DND-41 (cell line): Measurements from ENCODE around the gene TMEM132C.

Experiments
- ATAC-seq: fragments of 200-7000 bp; cut with Tn5 transposase; 3 replicates; pipeline ENCODE4 v1.9.1; 2021; ENCODE audit warnings: low read depth; ENCODE audit not compliant: insufficient read depth
- DNase-seq: peaks from one replicate; pipeline ENCODE4 v3.0.0-alpha.2; 2020
- H2AFZ ChIP-seq: 2 replicates; pipeline ENCODE4 v1.6.0; 2012; ENCODE audit warnings: low read depth, low read length
- H3K27ac ChIP-seq: 2 replicates; pipeline ENCODE4 v1.5.1; 2012; ENCODE audit warnings: low read length, inconsistent platforms
- H3K27me3 ChIP-seq: fragments of 200-600 bp; sonication (generic); 2 replicates; pipeline ENCODE4 v1.6.0; 2012; ENCODE audit warnings: low read length, mild to moderate bottlenecking, inconsistent platforms; ENCODE audit not compliant: insufficient read depth, poor library complexity
- H3K36me3 ChIP-seq: 2 replicates; pipeline ENCODE4 v1.5.1; 2012; ENCODE audit warnings: low read length, inconsistent platforms; ENCODE audit not compliant: insufficient read depth
- H3K4me1 ChIP-seq: 2 replicates; pipeline ENCODE4 v1.5.1; 2012; ENCODE audit warnings: mild to moderate bottlenecking, low read length; ENCODE audit not compliant: insufficient read depth
- H3K4me2 ChIP-seq: 2 replicates; pipeline ENCODE4 v1.6.0; 2012; ENCODE audit warnings: mild to moderate bottlenecking, moderate library complexity, low read length, inconsistent platforms; ENCODE audit not compliant: insufficient read depth
- H3K4me3 ChIP-seq, 2 experiments: fragments of 200-600 bp in 1 of 2; shearing (Covaris generic) in 1 of 2; 2 replicates each; pipeline ENCODE4 v1.5.1; 2012 to 2016; ENCODE audit warnings: inconsistent platforms in 2 of 2, low read length in 2 of 2, mild to moderate bottlenecking in 2 of 2, low read depth in 1 of 2, moderate library complexity in 1 of 2
- H3K79me2 ChIP-seq: 2 replicates; pipeline ENCODE4 v1.6.0; 2012; ENCODE audit warnings: low read length, inconsistent platforms; ENCODE audit not compliant: insufficient read depth
- H3K9ac ChIP-seq: 2 replicates; pipeline ENCODE4 v1.6.0; 2012; ENCODE audit warnings: low read depth, mild to moderate bottlenecking, inconsistent platforms, low read length, moderate library complexity
- H3K9me3 ChIP-seq: 2 replicates; pipeline ENCODE4 v1.5.1; 2012; ENCODE audit warnings: low read length, moderate library complexity, mild to moderate bottlenecking, inconsistent platforms; ENCODE audit not compliant: insufficient read depth, severe bottlenecking
- H4K20me1 ChIP-seq: 2 replicates; pipeline ENCODE4 v1.6.0; 2012; ENCODE audit warnings: low read length; ENCODE audit not compliant: insufficient read depth
- EZH2 ChIP-seq: IDR thresholded peaks from 3 replicates; pipeline ENCODE4 v1.6.1; 2012; ENCODE audit warnings: borderline replicate concordance, low read depth, mild to moderate bottlenecking, moderate library complexity, low read length, inconsistent platforms; ENCODE audit not compliant: severe bottlenecking
- TF ChIP-seq, protein P1 (sequence below): IDR thresholded peaks from 2 replicates; pipeline ENCODE4 v1.5.1; 2012; ENCODE audit warnings: borderline replicate concordance, low read length, moderate library complexity, mild to moderate bottlenecking; ENCODE audit not compliant: poor library complexity, severe bottlenecking; ENCODE audit errors: extremely low read depth

Gene TMEM132C

DNA sequence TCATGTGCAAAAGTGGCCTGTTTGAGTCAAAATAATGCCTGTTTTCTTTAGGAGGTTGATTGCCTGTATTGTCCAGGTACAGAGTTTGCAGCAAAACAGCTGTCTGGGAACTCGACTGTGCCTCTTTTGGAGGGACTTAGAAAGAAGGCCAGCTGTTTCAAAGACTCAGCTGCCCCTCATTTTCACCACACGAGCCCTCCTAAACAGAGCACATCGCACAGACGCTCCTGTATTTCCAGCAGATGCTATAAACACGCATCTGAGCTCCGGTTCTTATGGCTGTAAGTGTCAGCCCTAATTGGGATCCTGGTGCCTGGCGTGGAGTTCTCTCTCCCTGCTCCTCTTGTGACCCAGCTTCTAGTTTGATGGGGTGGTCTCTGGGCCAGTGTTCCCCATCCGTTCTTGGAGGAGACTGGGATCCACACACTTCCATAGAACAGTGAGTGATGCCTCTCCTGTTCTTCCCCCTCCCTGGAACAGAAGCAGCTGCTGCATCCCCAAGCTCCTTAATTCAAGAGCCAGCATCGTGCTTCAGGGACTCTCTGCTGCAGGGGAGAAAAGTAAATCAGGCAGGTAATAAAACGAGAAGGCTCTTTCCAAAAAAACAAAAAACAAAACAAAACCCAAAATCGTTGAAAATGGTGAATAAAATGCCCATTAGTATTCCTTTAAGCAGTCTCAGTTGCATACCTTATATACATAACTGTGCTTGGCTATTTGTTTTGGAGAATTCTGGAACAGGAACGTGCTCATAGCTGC, 287.8 kb downstream of the TMEM132C start:
- Histone ChIP-seq H4K20me1 (no peaks in the 10 kb centered on the region), H3K4me2 (no peak overlapping the region), H3K79me2 (no peaks in the 10 kb centered on the region), H3K36me3 (no peaks in the 10 kb centered on the region), H3K4me1 (no peaks in the 10 kb centered on the region), H2AFZ (no peak overlapping the region), H3K4me3 (no peak overlapping the region), H3K27me3 (no peaks in the 10 kb centered on the region), H3K9me3 (no peaks in the 10 kb centered on the region), H3K27ac (no peak overlapping the region), H3K9ac (no peak overlapping the region)
- no peak for ATAC-seq
- DNase-seq, result no peak
- TF ChIP-seq, protein P1, sequence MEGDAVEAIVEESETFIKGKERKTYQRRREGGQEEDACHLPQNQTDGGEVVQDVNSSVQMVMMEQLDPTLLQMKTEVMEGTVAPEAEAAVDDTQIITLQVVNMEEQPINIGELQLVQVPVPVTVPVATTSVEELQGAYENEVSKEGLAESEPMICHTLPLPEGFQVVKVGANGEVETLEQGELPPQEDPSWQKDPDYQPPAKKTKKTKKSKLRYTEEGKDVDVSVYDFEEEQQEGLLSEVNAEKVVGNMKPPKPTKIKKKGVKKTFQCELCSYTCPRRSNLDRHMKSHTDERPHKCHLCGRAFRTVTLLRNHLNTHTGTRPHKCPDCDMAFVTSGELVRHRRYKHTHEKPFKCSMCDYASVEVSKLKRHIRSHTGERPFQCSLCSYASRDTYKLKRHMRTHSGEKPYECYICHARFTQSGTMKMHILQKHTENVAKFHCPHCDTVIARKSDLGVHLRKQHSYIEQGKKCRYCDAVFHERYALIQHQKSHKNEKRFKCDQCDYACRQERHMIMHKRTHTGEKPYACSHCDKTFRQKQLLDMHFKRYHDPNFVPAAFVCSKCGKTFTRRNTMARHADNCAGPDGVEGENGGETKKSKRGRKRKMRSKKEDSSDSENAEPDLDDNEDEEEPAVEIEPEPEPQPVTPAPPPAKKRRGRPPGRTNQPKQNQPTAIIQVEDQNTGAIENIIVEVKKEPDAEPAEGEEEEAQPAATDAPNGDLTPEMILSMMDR, result no peak
- TF ChIP-seq EZH2, result no peak

DNA sequence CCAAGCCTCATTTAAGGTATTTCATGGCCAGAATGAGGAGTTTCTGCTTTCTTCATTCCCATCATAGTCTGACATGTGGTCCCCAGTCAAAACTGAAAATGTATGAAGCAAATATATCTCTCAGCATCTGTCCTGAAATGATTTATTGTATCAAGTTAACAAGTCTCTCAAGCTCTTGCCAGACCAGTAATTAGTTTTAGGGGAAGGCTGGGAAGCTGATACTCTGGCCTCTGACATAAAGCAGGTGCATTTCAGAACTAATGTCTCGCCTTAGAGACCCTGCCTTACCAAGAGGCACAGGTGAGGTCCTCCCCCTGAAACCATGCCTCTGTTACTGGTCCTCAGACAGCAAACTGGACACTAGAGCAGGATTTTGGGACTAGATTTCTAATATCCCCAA, 290.3 kb downstream of the TMEM132C start:
- H3K36me3 ChIP-seq, result no peaks in the 10 kb centered on the region
- ATAC-seq, result no peak
- TF ChIP-seq EZH2, result no peak
- TF ChIP-seq, protein P1, result no peak
- H2AFZ ChIP-seq, result no peak overlapping the region
- no peak for DNase-seq
- H3K79me2 ChIP-seq, result no peaks in the 10 kb centered on the region
- H4K20me1 ChIP-seq, result no peaks in the 10 kb centered on the region
- no peak overlapping the region for H3K9ac ChIP-seq
- no peaks in the 10 kb centered on the region for H3K9me3 ChIP-seq
- H3K4me3 ChIP-seq, result no peak overlapping the region
- no peak overlapping the region for H3K4me2 ChIP-seq
- no peak overlapping the region for H3K27ac ChIP-seq
- no peaks in the 10 kb centered on the region for H3K4me1 ChIP-seq
- no peaks in the 10 kb centered on the region for H3K27me3 ChIP-seq

DNA sequence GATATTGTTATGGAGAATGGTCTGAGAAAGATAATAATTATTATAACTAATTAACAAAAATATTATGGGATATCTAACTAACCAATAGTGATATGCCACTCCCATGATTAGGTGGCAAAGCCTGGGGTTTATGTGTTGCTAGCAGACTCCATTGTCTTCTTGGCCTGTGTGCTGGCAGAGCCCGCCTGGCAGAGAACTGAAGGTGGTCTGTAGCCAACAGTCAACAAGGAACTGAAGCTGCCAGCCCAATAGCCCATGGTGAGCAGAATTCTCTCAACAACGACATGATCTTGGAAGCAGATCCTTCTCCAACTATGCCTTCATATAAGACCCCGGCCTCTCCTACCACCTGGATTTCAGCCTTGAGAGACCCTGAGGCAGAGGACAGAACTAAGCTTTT, 298.0 kb downstream of the TMEM132C start:
- Histone ChIP-seq H3K9ac (no peak overlapping the region), H2AFZ (no peak overlapping the region), H3K36me3 (no peaks in the 10 kb centered on the region), H3K4me3 (no peak overlapping the region), H3K27ac (no peak overlapping the region), H3K27me3 (no peaks in the 10 kb centered on the region), H3K9me3 (peaks cover 6% of the 10 kb centered on the region), H4K20me1 (no peaks in the 10 kb centered on the region), H3K79me2 (no peaks in the 10 kb centered on the region), H3K4me2 (no peak overlapping the region), H3K4me1 (no peaks in the 10 kb centered on the region)
- ATAC-seq, result no peak
- DNase-seq, result no peak
- TF ChIP-seq EZH2, result no peak
- TF ChIP-seq, protein P1, result no peak
